ENCODE data around the gene CAMKMT.

GRCh38 chr2:44522846-44523245 is 161.1 kb downstream of the CAMKMT start:
- TF ChIP-seq RAD21 (IDR thresholded peaks at IDR 0.05; ENCODE audit: low read depth) = no peak
- no peak for TF ChIP-seq NFIC (IDR thresholded peaks at IDR 0.05)
- no peak for TF ChIP-seq EP300 (IDR thresholded peaks at IDR 0.05; ENCODE audit: borderline replicate concordance)
- no peak for TF ChIP-seq CEBPB (IDR thresholded peaks at IDR 0.05)
- TF ChIP-seq CREB1 (IDR thresholded peaks at IDR 0.05; ENCODE audit: low read depth) = no peak
- TF ChIP-seq YY1 (IDR thresholded peaks at IDR 0.05; ENCODE audit: low read depth) = no peak
- TF ChIP-seq TAF1 (IDR thresholded peaks at IDR 0.05; ENCODE audit: low read depth) = no peak
- no peak for TF ChIP-seq MAX (IDR thresholded peaks at IDR 0.05)
- no peak for TF ChIP-seq FOXM1 (IDR thresholded peaks at IDR 0.05; ENCODE audit: borderline replicate concordance, low read depth)
- no peak for TF ChIP-seq EGR1 (IDR thresholded peaks at IDR 0.05)
- TF ChIP-seq, protein P1, sequence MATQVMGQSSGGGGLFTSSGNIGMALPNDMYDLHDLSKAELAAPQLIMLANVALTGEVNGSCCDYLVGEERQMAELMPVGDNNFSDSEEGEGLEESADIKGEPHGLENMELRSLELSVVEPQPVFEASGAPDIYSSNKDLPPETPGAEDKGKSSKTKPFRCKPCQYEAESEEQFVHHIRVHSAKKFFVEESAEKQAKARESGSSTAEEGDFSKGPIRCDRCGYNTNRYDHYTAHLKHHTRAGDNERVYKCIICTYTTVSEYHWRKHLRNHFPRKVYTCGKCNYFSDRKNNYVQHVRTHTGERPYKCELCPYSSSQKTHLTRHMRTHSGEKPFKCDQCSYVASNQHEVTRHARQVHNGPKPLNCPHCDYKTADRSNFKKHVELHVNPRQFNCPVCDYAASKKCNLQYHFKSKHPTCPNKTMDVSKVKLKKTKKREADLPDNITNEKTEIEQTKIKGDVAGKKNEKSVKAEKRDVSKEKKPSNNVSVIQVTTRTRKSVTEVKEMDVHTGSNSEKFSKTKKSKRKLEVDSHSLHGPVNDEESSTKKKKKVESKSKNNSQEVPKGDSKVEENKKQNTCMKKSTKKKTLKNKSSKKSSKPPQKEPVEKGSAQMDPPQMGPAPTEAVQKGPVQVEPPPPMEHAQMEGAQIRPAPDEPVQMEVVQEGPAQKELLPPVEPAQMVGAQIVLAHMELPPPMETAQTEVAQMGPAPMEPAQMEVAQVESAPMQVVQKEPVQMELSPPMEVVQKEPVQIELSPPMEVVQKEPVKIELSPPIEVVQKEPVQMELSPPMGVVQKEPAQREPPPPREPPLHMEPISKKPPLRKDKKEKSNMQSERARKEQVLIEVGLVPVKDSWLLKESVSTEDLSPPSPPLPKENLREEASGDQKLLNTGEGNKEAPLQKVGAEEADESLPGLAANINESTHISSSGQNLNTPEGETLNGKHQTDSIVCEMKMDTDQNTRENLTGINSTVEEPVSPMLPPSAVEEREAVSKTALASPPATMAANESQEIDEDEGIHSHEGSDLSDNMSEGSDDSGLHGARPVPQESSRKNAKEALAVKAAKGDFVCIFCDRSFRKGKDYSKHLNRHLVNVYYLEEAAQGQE (IDR thresholded peaks at IDR 0.05; ENCODE audit: low read depth) = no peak
- no peak for TF ChIP-seq USF1 (IDR thresholded peaks at IDR 0.05)
- no peak for TF ChIP-seq TCF12 (IDR thresholded peaks at IDR 0.05; ENCODE audit: low read depth)
